Activated CD8-positive, alpha-beta memory T cell treated with anti-CD3 and anti-CD28 coated beads, Interleukin-2, amount 50 U/mL, for 1 hour (primary cell): ENCODE data around the gene CEBPA.
A peak's percentile ranks its signal among the peaks of the same experiment; 100 is the strongest.

Experiments
- DNase-seq: peaks from one replicate; pipeline ENCODE4 v3.0.0-alpha.2; 2020; ENCODE audit errors: extremely low read depth

CEBPA gene

DNA sequence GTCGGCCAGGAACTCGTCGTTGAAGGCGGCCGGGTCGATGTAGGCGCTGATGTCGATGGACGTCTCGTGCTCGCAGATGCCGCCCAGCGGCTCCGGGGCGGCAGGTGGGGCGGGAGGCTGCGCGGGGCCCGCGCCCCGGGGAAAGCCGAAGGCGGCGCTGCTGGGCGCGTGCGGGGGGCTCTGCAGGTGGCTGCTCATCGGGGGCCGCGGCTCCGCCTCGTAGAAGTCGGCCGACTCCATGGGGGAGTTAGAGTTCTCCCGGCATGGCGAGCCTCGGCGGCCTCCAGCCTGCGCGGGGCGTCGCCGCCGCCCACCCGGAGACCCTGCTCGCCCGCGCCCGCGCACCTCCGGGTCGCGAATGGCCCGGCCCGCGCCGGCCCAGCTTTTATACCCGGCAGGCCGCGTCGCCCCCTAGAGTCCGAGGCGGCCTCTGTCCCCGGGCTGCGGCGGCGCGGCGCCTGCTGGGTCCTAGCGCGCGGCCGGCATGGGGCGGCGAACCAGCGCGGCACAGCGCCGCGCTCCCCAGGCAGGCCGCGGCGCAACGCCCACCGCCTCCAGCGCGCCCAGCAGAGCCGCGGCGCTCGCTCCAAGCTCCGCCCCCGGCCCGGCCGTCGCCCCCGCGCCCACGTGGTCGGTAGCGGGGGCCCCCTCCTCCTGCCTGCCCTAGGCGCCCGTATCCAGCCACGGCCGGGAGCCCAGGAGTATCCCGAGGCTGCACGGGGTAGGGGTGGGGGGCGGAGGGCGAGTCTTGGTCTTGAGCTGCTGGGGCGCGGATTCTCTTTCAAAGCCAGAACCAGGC is at the start of gene CEBPA:
Gene CEBPA (minus strand): TSS at position 360 of the 799 bp plus-strand sequence. CDS start 120 bp downstream, at position 240.
- peak; percentile 7 for DNase-seq

DNA sequence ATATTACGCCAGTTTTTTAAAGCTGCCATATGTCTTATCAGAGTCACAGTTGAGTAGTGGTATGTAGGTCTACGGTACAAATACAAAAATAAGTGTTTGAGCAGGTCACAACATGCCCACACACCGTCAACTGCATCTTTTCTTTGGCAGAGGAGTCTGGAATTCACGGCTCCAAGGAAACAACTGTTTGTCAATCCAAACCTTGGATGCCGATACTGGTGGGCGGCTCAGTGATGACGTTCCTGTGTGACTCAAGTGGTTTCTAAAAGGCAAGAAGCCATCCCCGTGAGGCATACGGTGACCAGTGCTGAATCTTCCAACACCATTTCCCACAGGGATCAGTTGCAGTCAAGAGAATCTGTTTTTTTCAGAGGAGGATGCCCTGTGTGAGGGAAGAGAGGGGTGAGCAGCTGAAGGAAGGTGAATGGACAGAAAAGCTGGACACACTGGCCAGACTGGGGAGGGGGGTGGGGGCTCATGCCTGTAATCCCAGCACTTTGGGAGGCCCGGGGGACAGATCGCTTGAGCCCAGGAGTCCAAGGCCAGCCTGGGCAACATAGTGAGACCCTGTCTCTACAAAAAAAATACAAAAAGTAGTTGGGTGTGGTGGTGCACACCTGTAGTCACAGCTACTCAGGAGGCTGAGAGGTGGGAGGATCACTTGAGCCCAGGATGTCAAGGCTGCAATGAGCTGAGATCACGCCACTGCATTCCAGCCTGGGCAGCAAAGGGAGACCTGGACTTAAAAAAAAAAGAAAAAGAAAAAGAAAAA is 48.4 kb upstream of the CEBPA start:
- DNase-seq = no peak

DNA sequence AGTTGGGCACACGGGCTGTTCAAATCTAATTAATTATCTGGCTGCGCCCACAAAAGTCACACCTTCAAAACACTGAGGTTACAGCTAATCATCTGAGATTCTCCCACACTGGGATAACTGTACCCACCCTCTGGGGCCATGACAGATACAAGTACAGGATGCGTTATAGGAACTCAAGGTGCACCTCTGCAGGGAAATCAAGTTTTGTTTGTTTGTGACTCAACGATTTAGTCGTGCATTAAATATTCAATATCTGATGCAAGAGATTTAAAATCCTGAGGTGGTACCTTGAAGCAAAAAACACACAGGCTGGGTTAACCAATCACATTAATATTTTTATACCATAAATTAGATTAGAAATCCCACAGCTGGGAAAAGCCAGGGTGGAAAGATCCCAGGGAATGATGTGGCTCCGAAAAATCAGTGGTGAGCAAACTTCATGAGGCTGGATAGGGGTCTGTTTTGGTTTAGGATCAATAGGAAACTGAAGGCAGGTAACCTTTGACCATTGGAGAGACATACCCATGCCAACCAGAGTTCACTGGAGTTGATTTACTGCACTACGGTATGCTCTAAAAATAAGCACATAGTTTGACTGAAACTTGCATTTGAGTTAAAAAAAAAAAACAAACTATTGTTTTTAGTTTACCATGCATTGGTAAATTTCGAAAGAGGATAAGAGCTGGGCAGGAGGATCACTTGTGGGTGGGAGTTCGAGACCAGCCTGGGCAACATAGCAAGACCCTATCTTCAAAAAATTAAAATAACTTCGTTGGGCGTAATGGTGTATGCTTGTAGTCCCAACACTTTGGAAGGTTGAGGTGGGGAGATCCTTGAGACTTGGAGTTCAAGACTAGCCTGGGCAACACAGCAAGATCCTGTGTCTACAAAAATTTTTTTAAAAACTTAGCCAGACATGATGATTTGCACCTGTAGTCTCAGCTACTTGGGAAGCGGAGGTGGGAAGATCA is 47.3 kb upstream of the CEBPA start:
- DNase-seq = no peak

- DNase-seq = no peak
These were observed 46.1 kb upstream of the CEBPA start for GRCh38 chr19:33348301-33349010.

GRCh38 chr19:33347300-33347699 is 45.0 kb upstream of the CEBPA start:
- no peak for DNase-seq

DNA sequence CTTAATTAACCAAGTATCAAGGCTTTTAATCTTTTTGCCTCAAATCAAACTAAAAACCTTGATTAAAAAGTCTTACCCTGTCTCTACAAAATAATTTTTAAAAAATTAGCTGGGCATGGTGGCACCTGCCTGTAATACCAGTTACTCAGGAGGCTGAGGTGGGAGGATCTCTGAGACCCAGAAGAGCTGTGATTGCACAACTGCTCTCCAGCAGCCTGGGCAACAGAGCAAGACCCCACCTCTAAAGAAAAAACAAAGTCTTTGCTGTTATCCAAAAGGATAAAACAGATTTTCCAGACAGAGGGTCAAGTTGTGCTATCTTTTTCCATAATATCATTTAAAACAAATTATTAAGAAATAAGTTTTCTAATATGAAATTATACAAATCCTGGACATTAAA is 44.3 kb upstream of the CEBPA start:
- no peak for DNase-seq

- no peak for DNase-seq
These were observed 42.8 kb upstream of the CEBPA start for GRCh38 chr19:33345163-33345562.

DNA sequence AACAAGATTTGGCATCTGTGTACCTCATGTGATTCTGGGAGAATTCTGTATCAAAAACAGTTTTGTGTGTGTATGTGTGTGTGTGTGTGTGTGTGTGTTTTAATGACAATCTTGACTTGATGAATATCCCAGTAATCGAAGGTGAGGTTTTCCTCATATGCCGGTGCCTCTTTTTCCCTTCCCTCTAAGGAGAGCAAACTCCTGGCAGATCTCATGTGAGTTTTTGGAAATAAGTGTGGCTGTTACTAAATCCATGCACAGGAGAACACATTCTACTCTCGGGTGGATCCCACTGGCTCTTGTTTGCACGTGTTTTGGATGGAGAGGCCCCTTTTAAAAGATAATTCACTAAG is 42.2 kb upstream of the CEBPA start:
- DNase-seq = no peak

- DNase-seq = no peak
These were observed 41.7 kb upstream of the CEBPA start for GRCh38 chr19:33343859-33344572.

- DNase-seq = no peak
These were observed 41.0 kb upstream of the CEBPA start for GRCh38 chr19:33343301-33343700.

GRCh38 chr19:33340991-33341390 is 38.7 kb upstream of the CEBPA start:
- no peak for DNase-seq

DNA sequence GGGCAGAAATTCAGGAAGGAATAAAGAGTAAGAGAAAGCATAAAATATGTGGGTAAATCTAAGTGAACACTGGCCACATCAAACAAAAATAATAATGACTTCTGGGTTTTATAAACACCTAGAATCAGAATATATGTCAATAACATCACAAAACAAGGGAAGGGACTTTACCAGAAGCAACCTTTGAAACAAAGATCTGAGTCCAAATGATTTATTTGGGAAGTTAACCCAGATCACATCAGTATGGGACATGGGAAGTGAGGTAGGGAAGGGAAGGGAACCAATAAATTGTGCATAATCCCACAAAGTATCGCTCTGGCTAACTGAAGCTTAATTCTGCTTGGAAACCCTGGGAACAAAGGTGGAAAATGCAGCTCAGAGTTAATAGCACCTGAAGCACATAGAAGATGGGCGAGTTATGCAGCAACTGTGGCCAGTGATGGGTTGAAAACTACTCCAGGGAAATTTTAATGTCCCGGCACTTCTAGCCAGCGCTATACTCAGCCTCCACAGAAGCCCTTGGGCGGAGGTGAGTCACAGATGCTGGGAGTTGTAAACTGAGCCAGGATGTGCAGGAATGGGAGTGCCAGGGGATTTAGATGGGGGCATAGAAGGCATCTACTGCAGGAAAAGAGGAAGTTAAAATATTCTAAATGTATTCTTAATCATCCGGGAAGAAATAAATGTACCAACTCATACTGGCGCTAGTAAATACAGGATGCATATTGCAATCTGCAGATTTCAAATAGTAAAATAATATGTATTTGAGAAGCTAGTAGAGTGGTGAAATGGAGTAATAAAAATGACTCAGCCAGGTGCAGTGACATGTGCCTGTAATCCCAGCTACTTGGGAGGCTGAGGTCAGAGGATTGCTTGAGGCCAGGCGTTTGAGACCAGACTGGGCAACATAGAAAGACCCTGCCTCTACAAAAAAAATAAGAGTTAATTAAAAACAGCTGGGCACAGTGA is 37.0 kb upstream of the CEBPA start:
- DNase-seq = no peak

DNA sequence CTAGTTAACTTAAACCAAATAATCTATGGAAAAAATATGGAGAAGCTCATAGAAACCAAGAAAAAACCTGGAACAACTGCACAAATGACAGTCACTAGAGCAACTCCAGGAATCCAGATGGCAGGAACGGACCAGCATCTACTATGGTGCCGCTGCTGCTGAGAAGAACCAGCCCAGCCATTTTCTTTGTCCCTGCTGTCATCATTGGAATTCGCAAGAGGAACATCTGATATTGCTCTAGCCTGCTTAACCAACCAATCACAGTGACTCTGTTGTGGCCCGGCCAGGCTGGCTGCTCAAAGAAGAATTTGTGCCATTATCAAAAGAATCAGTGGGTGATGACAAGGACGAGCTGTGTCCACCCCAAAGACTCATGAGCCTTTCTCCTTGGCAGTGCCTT is 33.1 kb upstream of the CEBPA start:
- DNase-seq = no peak

- DNase-seq = no peak
These were observed 31.9 kb upstream of the CEBPA start for GRCh38 chr19:33334271-33334670.

- DNase-seq = no peak
These were observed 31.3 kb upstream of the CEBPA start for GRCh38 chr19:33333642-33334041.

DNA sequence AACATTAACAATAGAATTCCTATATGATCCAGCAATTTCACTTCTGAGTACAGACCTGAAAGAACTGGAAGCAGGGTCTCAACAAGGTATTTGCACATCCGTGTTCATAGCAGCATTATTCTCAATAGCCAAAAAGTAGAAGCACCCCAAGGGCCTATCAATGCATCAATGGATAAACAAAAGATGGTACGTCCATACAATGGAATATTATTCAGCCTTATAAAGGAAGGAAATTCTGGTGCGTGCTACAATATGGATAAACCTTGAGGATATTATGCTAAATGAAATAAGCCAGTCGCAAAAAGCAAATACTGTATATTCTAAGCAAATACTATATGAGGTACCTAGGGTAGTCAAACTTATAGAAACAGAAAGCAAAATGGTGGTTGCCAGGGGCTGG is 30.8 kb upstream of the CEBPA start:
- DNase-seq = no peak

DNA sequence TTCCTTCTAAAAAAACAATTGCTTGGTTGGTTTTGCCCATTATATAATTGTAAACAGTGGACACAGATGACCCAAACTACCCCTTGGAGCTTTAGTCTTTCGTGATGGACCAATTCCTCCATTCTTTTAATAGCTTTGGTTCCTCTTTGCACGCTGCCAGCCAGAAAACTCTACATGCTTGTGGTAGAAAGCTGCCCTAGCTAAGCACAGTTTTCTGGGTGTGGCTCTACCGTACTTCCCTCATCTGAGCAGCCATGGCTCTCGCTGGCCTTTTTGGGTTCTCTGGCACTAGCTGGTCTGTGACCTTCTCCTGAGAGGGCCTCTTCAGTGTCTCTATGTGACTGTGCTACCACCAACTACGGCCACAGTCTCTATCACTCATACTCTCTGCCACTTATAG is 29.9 kb upstream of the CEBPA start:
- DNase-seq = no peak

DNA sequence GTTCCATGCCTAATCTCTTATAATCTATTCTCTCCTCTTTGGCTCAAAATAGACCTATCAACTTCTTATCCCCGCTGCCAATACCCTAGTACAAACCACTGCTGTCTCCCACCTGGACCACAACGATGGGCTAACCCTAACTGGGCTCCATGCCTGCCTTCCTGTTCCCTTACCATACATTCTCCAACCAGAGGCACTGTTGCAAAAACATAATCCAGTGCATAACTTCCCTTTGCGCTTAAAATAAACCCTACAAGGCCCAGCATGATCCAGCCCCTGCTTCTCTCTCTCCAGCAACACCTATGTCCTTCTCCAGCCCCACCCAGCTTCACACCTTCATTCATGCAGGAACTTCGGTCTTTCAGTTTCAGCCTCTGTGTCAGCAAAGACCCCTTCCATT is 27.4 kb upstream of the CEBPA start:
- DNase-seq = no peak

- no peak for DNase-seq
These were observed 26.7 kb upstream of the CEBPA start for GRCh38 chr19:33329060-33329459.

- no peak for DNase-seq
These were observed 23.6 kb upstream of the CEBPA start for GRCh38 chr19:33325920-33326319.
